MCF 10A (cell line): Measurements from ENCODE around the gene MS4A7. TPM values are rescaled to one million over a fixed set of nuclear protein-coding genes. Genes with fewer than 3 reads are reported as not detected.

ENCODE experiments used
- BruUV-seq: library from RNA; stranded (reverse); fragments of 400-500 nt; replicated peaks from 2 replicates; lab custom pipeline; 2021; lab: Mats Ljungman, UMichigan
- CTCF ChIA-PET: fragments of 300-600 bp; sonication (Branson Sonifier 250); formaldehyde crosslinking; extraction: SDS; loops from one replicate; lab custom pipeline; 2021; ENCODE audit warnings: antibody characterized with exemption, inconsistent platforms; lab: Yijun Ruan, JAX
- POLR2A ChIA-PET: fragments of 300-600, 350-650 bp; sonication (Branson Sonifier 250); formaldehyde crosslinking; extraction: SDS; loops from one replicate; lab custom pipeline; 2020; ENCODE audit warnings: antibody characterized with exemption, inconsistent platforms; lab: Yijun Ruan, JAX
- DNase-seq: peaks from one replicate; pipeline ENCODE4 v3.0.0-alpha.2; 2018; ENCODE audit not compliant: unreplicated experiment
- H3K27ac Mint-ChIP-seq: one replicate; pipeline ENCODE4 v1.8.0; 2022; ENCODE audit warnings: mild to moderate bottlenecking, low read depth, mixed read lengths; ENCODE audit not compliant: unreplicated experiment
- H3K27me3 Mint-ChIP-seq: one replicate; pipeline ENCODE4 v1.8.0; 2022; ENCODE audit warnings: mixed read lengths; ENCODE audit not compliant: insufficient read depth, unreplicated experiment
- H3K36me3 Mint-ChIP-seq: one replicate; pipeline ENCODE4 v1.8.0; 2022; ENCODE audit warnings: mild to moderate bottlenecking, moderate library complexity, mixed read lengths; ENCODE audit not compliant: insufficient read depth, unreplicated experiment
- H3K4me1 Mint-ChIP-seq: one replicate; pipeline ENCODE4 v1.8.0; 2022; ENCODE audit warnings: mixed read lengths; ENCODE audit not compliant: insufficient read depth, unreplicated experiment
- H3K4me3 Mint-ChIP-seq: one replicate; pipeline ENCODE4 v1.8.0; 2022; ENCODE audit warnings: mild to moderate bottlenecking, moderate library complexity, mixed read lengths; ENCODE audit not compliant: unreplicated experiment
- H3K9me3 Mint-ChIP-seq: one replicate; pipeline ENCODE4 v1.8.0; 2022; ENCODE audit warnings: mixed read lengths; ENCODE audit not compliant: unreplicated experiment
- intact Hi-C: fragments of 100-400 bp; cut with micrococcal nuclease; formaldehyde crosslinking; loops from 2 replicates; pipeline ENCODE4 v1.14.1; 2022
- total RNA-seq: library from RNA; stranded (reverse); gene quantifications from 2 replicates; pipeline ENCODE4 v1.2.3, GENCODE V29; 2022
- TF ChIP-seq, protein P1 (sequence below): fragments of 200-600 bp; IDR thresholded peaks from one replicate; pipeline ENCODE4 v1.8.0; 2022; ENCODE audit warnings: antibody characterized with exemption, mild to moderate bottlenecking; ENCODE audit not compliant: unreplicated experiment

Gene MS4A7
- total RNA-seq, 1 experiment from 2014 or later, result not detected

DNA sequence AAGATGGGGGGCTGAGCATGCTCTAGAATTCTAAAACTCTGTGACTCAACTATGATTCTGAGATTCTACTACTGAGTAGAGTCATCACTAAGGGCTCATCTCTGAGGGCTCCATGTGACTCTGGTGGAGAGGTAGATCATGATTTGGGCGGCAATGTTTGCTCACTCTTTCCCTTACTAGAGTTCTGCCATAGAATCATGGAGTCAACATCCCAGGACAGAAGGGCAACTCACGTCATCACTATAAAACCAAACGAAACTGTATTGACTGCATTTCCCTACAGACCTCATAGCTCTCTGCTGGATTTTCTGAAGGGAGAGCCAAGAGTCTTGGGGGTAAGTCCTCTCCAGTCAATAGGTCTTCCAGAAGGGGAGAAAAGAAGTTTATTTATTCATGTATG lies 18.1 kb downstream of the MS4A7 start, which contains the start of gene MS4A14:
MS4A14 (plus strand) TSS at position 78 of the 400 bp plus-strand sequence; CDS start at position 198, 120 bp downstream.
- no peak within 1 kb of the TSS for H3K27ac Mint-ChIP-seq
- H3K4me1 Mint-ChIP-seq, result no peaks in the 10 kb centered on the region
- H3K36me3 Mint-ChIP-seq, result no peaks in the 10 kb centered on the region
- BruUV-seq, result no TSS peak
- TF ChIP-seq, protein P1, sequence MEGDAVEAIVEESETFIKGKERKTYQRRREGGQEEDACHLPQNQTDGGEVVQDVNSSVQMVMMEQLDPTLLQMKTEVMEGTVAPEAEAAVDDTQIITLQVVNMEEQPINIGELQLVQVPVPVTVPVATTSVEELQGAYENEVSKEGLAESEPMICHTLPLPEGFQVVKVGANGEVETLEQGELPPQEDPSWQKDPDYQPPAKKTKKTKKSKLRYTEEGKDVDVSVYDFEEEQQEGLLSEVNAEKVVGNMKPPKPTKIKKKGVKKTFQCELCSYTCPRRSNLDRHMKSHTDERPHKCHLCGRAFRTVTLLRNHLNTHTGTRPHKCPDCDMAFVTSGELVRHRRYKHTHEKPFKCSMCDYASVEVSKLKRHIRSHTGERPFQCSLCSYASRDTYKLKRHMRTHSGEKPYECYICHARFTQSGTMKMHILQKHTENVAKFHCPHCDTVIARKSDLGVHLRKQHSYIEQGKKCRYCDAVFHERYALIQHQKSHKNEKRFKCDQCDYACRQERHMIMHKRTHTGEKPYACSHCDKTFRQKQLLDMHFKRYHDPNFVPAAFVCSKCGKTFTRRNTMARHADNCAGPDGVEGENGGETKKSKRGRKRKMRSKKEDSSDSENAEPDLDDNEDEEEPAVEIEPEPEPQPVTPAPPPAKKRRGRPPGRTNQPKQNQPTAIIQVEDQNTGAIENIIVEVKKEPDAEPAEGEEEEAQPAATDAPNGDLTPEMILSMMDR, result no peak
- ChIA-PET POLR2A (no interaction called here), CTCF (interaction anchor here (2.1 kb wide), 1 partner anchor 222 kb away, joined by 6 read pairs; no protein-coding TSS in a partner anchor)
- intact Hi-C loops, result no loop called here
- no peak within 1 kb of the TSS for H3K4me3 Mint-ChIP-seq
- no peak for DNase-seq
- H3K9me3 Mint-ChIP-seq, result peaks cover 3% of the 10 kb centered on the region
- H3K27me3 Mint-ChIP-seq, result no peaks in the 10 kb centered on the region

- H3K36me3 Mint-ChIP-seq, result no peaks in the 10 kb centered on the region
- ChIA-PET POLR2A (no interaction called here), CTCF (interaction anchor here (2.1 kb wide), 1 partner anchor 221 kb away, joined by 6 read pairs; no protein-coding TSS in a partner anchor)
- TF ChIP-seq, protein P1, result no peak
- peaks cover 6% of the 10 kb centered on the region for H3K9me3 Mint-ChIP-seq
- no peak overlapping the region for H3K27ac Mint-ChIP-seq
- intact Hi-C loops, result no loop called here
- H3K4me1 Mint-ChIP-seq, result no peaks in the 10 kb centered on the region
- no peak overlapping the region for H3K4me3 Mint-ChIP-seq
- BruUV-seq, result no TSS peak
- H3K27me3 Mint-ChIP-seq, result no peaks in the 10 kb centered on the region
- DNase-seq, result no peak
Observed at GRCh38 chr11:60396799-60397198, 18.5 kb downstream of the MS4A7 start.

DNA sequence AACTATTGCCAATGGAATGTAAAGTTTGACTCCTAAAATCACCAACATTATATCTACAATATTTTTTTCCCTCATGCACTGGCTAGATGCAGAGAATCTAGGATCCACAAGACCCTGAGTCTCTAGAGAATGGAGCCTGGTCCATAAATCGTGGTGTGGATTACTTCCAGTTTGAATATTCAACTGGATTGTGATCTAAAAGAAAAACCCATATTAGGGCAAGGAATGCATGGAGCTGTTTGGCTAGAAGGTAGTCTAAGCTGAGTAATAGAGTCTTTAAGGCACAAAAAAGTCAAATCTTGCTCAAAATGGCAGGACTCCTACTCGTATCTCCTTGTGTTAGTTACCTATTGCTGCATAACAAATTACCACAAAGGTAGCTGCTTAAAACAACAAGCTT lies 41.7 kb downstream of the MS4A7 start:
- POLR2A ChIA-PET, result interaction anchor here (0.7 kb wide), 1 partner anchor 199 kb away, joined by 3 read pairs; no protein-coding TSS in a partner anchor
- Mint-ChIP-seq H3K9me3 (peaks cover 9% of the 10 kb centered on the region), H3K4me1 (no peaks in the 10 kb centered on the region), H3K27me3 (no peaks in the 10 kb centered on the region), H3K4me3 (no peak overlapping the region), H3K36me3 (no peaks in the 10 kb centered on the region), H3K27ac (no peak overlapping the region)
- CTCF ChIA-PET, result interaction anchor here (0.6 kb wide), 1 partner anchor 87 kb away, joined by 3 read pairs; no protein-coding TSS in a partner anchor
- TF ChIP-seq, protein P1, result no peak
- intact Hi-C loops, result no loop called here
- DNase-seq, result no peak
- no TSS peak for BruUV-seq

DNA sequence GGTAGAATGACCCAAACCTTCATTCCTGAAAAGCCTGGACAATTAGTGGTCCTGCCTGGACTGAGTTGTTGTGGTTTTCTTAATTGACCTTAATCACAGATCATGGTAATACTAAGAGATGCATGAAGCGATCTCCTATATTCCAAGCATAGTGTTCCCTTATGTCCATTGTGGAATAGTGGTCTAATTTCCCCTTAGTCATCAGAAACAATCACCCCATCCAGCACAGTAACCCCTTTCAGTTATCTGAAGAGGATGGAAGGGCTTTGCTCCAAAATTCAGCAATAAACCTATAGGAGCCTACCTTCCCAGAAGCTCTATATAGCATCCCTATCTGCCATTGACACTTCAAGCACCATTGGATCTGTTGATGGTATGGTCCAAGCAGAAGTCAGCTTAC lies 44.3 kb downstream of the MS4A7 start:
- intact Hi-C loops, result no loop called here
- no peak for DNase-seq
- H3K9me3 Mint-ChIP-seq, result peaks cover 9% of the 10 kb centered on the region
- ChIA-PET POLR2A (no interaction called here), CTCF (no interaction called here)
- H3K36me3 Mint-ChIP-seq, result no peaks in the 10 kb centered on the region
- BruUV-seq, result no TSS peak
- no peaks in the 10 kb centered on the region for H3K27me3 Mint-ChIP-seq
- no peak overlapping the region for H3K4me3 Mint-ChIP-seq
- no peaks in the 10 kb centered on the region for H3K4me1 Mint-ChIP-seq
- H3K27ac Mint-ChIP-seq, result no peak overlapping the region
- TF ChIP-seq, protein P1, result no peak
